ENCODE data around the gene DGKB. TPM values are rescaled to one million over a fixed set of nuclear protein-coding genes. Genes with fewer than 3 reads are reported as not detected.

The DGKB gene
- total RNA-seq, 4 donors from 2014 or later, result 0.27 to 0.88 (median 0.76) TPM; not detected in 1

DNA sequence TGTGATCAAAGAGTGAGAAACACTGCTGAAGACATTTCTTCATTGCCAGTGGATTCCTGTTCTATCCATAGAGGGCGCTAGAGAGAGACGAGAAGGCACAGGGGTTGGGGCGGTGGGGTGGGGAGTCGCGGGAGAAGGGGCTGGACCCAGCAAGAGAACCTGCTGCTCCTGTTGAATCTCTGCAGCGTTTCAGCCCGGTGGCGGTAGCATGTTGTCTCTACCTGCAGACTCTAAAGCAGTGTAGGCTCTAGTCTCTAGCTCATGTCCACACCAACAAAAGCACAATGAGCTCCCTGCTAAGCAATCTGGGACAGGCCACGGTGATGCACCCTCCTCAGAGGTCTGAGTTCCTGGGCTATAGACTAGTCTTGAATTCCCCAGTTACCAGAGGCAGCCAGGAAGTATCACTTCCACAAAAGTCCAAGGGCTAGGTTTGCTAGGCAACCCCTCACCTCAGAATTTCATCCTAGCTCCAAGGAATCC lies 167.7 kb downstream of the DGKB start:
- H3K4me1 ChIP-seq, result no peaks in the 10 kb centered on the region
- DNase-seq, result no peak
- no peaks in the 10 kb centered on the region for H3K27me3 ChIP-seq
- H3K27ac ChIP-seq, result no peak overlapping the region
- no peaks in the 10 kb centered on the region for H3K36me3 ChIP-seq
- H3K4me3 ChIP-seq, result no peak overlapping the region
- no peak for TF ChIP-seq CTCF (IDR thresholded peaks at IDR 0.05)
- TF ChIP-seq POLR2A (IDR thresholded peaks at IDR 0.05), result no peak
- H3K9me3 ChIP-seq, result no peaks in the 10 kb centered on the region

GRCh38 chr7:14720785-14721184 lies 181.8 kb downstream of the DGKB start:
- H3K27me3 ChIP-seq, result no peaks in the 10 kb centered on the region
- no peak overlapping the region for H3K27ac ChIP-seq
- H3K36me3 ChIP-seq, result no peaks in the 10 kb centered on the region
- DNase-seq, result no peak
- no peak overlapping the region for H3K4me3 ChIP-seq
- no peaks in the 10 kb centered on the region for H3K4me1 ChIP-seq
- H3K9me3 ChIP-seq, result no peaks in the 10 kb centered on the region
- TF ChIP-seq CTCF (IDR thresholded peaks at IDR 0.05) (no peak), POLR2A (IDR thresholded peaks at IDR 0.05) (no peak)

DNA sequence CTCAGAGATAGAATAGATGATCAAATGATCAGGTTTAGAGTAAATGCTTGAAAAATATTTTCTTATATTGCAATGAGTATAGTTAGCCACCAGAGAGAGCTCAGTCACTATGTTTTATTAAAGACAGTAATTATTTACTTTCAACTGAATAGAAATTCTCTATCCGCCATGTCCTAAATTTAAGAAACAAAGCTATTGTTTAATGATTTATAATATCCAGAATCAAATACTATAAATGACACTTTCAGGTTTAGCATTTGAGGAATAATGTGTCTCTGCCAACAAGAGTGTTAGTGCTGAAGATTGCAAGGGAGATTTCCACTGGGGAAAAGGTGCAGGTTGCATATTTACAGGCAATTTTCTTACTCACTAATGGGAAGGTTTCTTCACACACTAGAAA lies 184.7 kb downstream of the DGKB start:
- Histone ChIP-seq H3K27ac (no peak overlapping the region), H3K4me1 (no peaks in the 10 kb centered on the region), H3K27me3 (no peaks in the 10 kb centered on the region), H3K36me3 (no peaks in the 10 kb centered on the region), H3K9me3 (no peaks in the 10 kb centered on the region), H3K4me3 (no peak overlapping the region)
- no peak for DNase-seq
- TF ChIP-seq CTCF (IDR thresholded peaks at IDR 0.05), result peak in 4 of 6 experiments; percentile 12 to 37 (median 32)
- no peak for TF ChIP-seq POLR2A (IDR thresholded peaks at IDR 0.05)

- H3K9me3 ChIP-seq, result no peaks in the 10 kb centered on the region
- no peak overlapping the region for H3K4me3 ChIP-seq
- H3K4me1 ChIP-seq, result no peaks in the 10 kb centered on the region
- no peak for DNase-seq
- H3K27me3 ChIP-seq, result no peaks in the 10 kb centered on the region
- TF ChIP-seq CTCF (IDR thresholded peaks at IDR 0.05) (no peak), POLR2A (IDR thresholded peaks at IDR 0.05) (no peak)
- no peaks in the 10 kb centered on the region for H3K36me3 ChIP-seq
- H3K27ac ChIP-seq, result no peak overlapping the region
Measured at GRCh38 chr7:14717169-14717568, 185.4 kb downstream of the DGKB start.

DNA sequence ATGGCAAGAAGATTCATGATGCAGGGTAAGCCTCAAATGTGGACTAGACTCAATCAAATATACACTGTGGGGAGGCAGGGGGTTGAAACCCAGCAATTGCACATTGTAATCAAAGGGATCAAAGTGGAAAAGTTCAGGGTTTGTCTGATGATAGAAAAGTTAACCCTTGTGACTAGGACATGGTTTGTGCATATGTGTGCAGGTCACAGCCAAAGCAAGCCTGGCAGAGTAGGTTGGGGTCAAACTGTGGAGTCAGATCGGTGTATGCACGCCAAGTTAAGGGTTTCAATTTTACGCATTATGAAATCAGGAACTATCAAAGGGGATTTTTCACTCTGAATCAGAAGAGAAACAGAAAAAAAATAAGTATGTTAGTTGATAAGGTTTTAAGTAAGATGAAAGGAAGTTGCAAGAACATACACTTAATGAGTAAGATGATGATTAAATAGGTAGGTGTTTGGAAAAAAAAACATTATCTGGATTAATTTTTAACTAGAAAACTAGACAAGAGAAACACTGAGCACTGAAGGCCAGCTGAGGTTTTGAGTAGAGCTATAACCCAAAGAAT lies 188.3 kb downstream of the DGKB start:
- H3K4me1 ChIP-seq, result no peaks in the 10 kb centered on the region

More for the DNA sequence above, 188.3 kb downstream of the DGKB start:
- Histone ChIP-seq H3K36me3 (no peaks in the 10 kb centered on the region), H3K27me3 (no peaks in the 10 kb centered on the region), H3K4me3 (no peak overlapping the region), H3K27ac (no peak overlapping the region), H3K9me3 (no peaks in the 10 kb centered on the region)
- no peak for TF ChIP-seq POLR2A (IDR thresholded peaks at IDR 0.05)
- TF ChIP-seq CTCF (IDR thresholded peaks at IDR 0.05), result no peak
- DNase-seq, result no peak
